Endothelial cell of umbilical vein (primary cell): ENCODE measurements around the gene EPDR1. TPM values are rescaled to one million over a fixed set of nuclear protein-coding genes. Genes with fewer than 3 reads are reported as not detected.

Source experiments
- BruUV-seq: library from RNA; stranded (reverse); fragments of 400-500 nt; replicated peaks from 2 replicates; lab custom pipeline; 2021; lab: Mats Ljungman, UMichigan
- CTCF ChIA-PET: fragments of 300-600, 350-600 bp; sonication (Branson Sonifier 250); formaldehyde crosslinking; loops from one replicate; lab custom pipeline; 2021; ENCODE audit warnings: antibody characterized with exemption, inconsistent platforms; lab: Charles Lee
- POLR2A ChIA-PET: fragments of 300-600, 350-600 bp; sonication (Branson Sonifier 250); formaldehyde crosslinking; loops from one replicate; lab custom pipeline; 2021; ENCODE audit warnings: antibody characterized with exemption, inconsistent platforms; lab: Charles Lee
- DNase-seq: peaks from one replicate; pipeline ENCODE4 v3.0.0-alpha.2; 2011; ENCODE audit warnings: low read depth, low spot score
- FAIRE-seq: peaks from 2 replicates; lab custom pipeline; 2011; peaks lifted over from hg19 to GRCh38; lab: Jason Lieb, UNC
- H2AFZ ChIP-seq: 2 replicates; pipeline ENCODE4 v1.6.0; 2012; ENCODE audit warnings: low read depth, low read length, control low read depth, inconsistent platforms
- H3K27ac ChIP-seq: 2 replicates; pipeline ENCODE4 v1.5.1; 2011; ENCODE audit warnings: low read depth, mild to moderate bottlenecking, control low read depth, low read length, moderate library complexity; ENCODE audit not compliant: insufficient read depth
- H3K27me3 ChIP-seq, 2 experiments: 2 replicates each; pipeline versions ENCODE4 v1.6.0 to v1.6.1; 2011; ENCODE audit warnings: low read length in 2 of 2, mixed read lengths in 1 of 2; ENCODE audit not compliant: control insufficient read depth in 2 of 2, insufficient read depth in 2 of 2
- H3K36me3 ChIP-seq, 2 experiments: 2 replicates in 1 of 2; 3 replicates in 1 of 2; pipeline ENCODE4 v1.5.1; 2011; ENCODE audit warnings: low read length in 2 of 2, mild to moderate bottlenecking in 1 of 2, moderate library complexity in 1 of 2; ENCODE audit not compliant: control insufficient read depth in 2 of 2, insufficient read depth in 2 of 2; ENCODE audit errors: extremely low read depth in 1 of 2
- H3K4me1 ChIP-seq: 3 replicates; pipeline ENCODE4 v1.5.1; 2011; ENCODE audit warnings: mild to moderate bottlenecking, low read length; ENCODE audit not compliant: control insufficient read depth, insufficient read depth; ENCODE audit errors: extremely low read depth
- H3K4me2 ChIP-seq: 2 replicates; pipeline ENCODE4 v1.6.1; 2011; ENCODE audit warnings: low read length, control low read depth, mixed read lengths; ENCODE audit not compliant: insufficient read depth
- H3K4me3 ChIP-seq, 3 experiments: fragments of 200-600 bp in 1 of 3; sonication (generic), shearing (Covaris generic) in 1 of 3; replicated peaks in 1 of 3; 2 replicates each; pipeline ENCODE4 v1.5.1; 2011 to 2016; ENCODE audit warnings: control low read depth in 3 of 3, low read length in 3 of 3, mild to moderate bottlenecking in 2 of 3, inconsistent platforms in 1 of 3, low read depth in 1 of 3, moderate library complexity in 1 of 3; ENCODE audit not compliant: insufficient read depth in 1 of 3
- H3K79me2 ChIP-seq: 2 replicates; pipeline ENCODE4 v1.6.0; 2012; ENCODE audit warnings: low read length, inconsistent platforms; ENCODE audit not compliant: control insufficient read depth, insufficient read depth
- H3K9ac ChIP-seq: replicated peaks from 2 replicates; pipeline ENCODE3; 2011; ENCODE audit warnings: low read length, control low read depth; ENCODE audit not compliant: insufficient read depth; ENCODE audit errors: extremely low read depth
- H3K9me1 ChIP-seq: replicated peaks from 3 replicates; pipeline ENCODE4 v1.6.0; 2011; ENCODE audit warnings: mild to moderate bottlenecking, low read length; ENCODE audit not compliant: control insufficient read depth, insufficient read depth; ENCODE audit errors: extremely low read depth
- H3K9me3 ChIP-seq: replicated peaks from 2 replicates; pipeline ENCODE4 v1.5.1; 2012; ENCODE audit warnings: low read length, inconsistent platforms; ENCODE audit not compliant: control insufficient read depth, insufficient read depth
- H4K20me1 ChIP-seq: replicated peaks from 2 replicates; pipeline ENCODE3; 2011; ENCODE audit warnings: mild to moderate bottlenecking, low read length; ENCODE audit not compliant: control insufficient read depth, insufficient read depth; ENCODE audit errors: extremely low read depth
- FOS ChIP-seq: IDR thresholded peaks from 2 replicates; pipeline ENCODE4 v1.6.1; 2011; ENCODE audit warnings: mild to moderate bottlenecking, low read length, moderate library complexity, borderline replicate concordance; ENCODE audit not compliant: insufficient read depth
- GATA2 ChIP-seq: IDR thresholded peaks from 2 replicates; pipeline ENCODE4 v1.7.0; 2011; ENCODE audit warnings: low read depth, mild to moderate bottlenecking, moderate library complexity, mixed read lengths, low read length; ENCODE audit not compliant: insufficient read length, insufficient read depth
- JUN ChIP-seq: IDR thresholded peaks from 2 replicates; pipeline ENCODE4 v1.6.1; 2011; ENCODE audit warnings: borderline replicate concordance, low read depth; ENCODE audit not compliant: insufficient read length, insufficient read depth
- MAX ChIP-seq: IDR thresholded peaks from 2 replicates; pipeline ENCODE4 v1.6.1; 2011; ENCODE audit not compliant: insufficient read depth, insufficient read length
- POLR2A ChIP-seq: IDR thresholded peaks from 2 replicates; pipeline ENCODE4 v1.6.1; 2012; ENCODE audit warnings: low read depth, mild to moderate bottlenecking, control low read depth, low read length
- POLR2AphosphoS5 ChIP-seq: IDR thresholded peaks from 2 replicates; pipeline ENCODE4 v1.6.1; 2012; ENCODE audit warnings: low read depth, mild to moderate bottlenecking, control low read depth, low read length, moderate library complexity; ENCODE audit not compliant: insufficient read depth
- dilution Hi-C: fragments of 300-500 bp; cut with MboI; formaldehyde crosslinking; loops from one replicate; pipeline ENCODE4 v1.15.0; 2019; ENCODE audit warnings: low sequenced_read_pairs; ENCODE audit not compliant: extremely low pct_ligation_motif_present
- intact Hi-C: fragments of 100-400 bp; cut with micrococcal nuclease; formaldehyde crosslinking; loops from one replicate; pipeline ENCODE4 v1.10.0; 2022
- polyA plus RNA-seq, 4 experiments: library from polyadenylated mRNA; depleted of rRNA in 3 of 4; stranded (reverse) in 3 of 4; unstranded in 1 of 4; fragments of >200 nt; gene quantifications; 2 replicates each; pipeline versions ENCODE4 v1.2.1 to v1.2.3, GENCODE V29; 2011 to 2012; ENCODE audit warnings: missing spikeins in 1 of 4
- total RNA-seq: library from RNA; stranded (reverse); gene quantifications from 2 replicates; pipeline ENCODE4 v1.2.3, GENCODE V29; 2021

Gene EPDR1
- total and polyA plus RNA-seq, 2 donors (not counting 3 experiments of a cell fraction or from before 2014, with no cell fraction given), result 0.40 to 0.66 TPM

- CTCF ChIA-PET, result interaction anchor here (1.0 kb wide), 1 partner anchor 26 kb away, joined by 3 read pairs; no protein-coding TSS in a partner anchor
- DNase-seq (no peak), FAIRE-seq (no peak)
- Histone ChIP-seq H3K4me3 (no peak overlapping the region), H3K27ac (no peak overlapping the region), H3K36me3 (no peaks in the 10 kb centered on the region), H4K20me1 (no peaks in the 10 kb centered on the region), H3K9me1 (no peaks in the 10 kb centered on the region), H3K4me2 (no peak overlapping the region), H3K9me3 (no peaks in the 10 kb centered on the region), H3K27me3 (no peaks in the 10 kb centered on the region), H2AFZ (no peak overlapping the region), H3K4me1 (no peaks in the 10 kb centered on the region), H3K9ac (no peak overlapping the region), H3K79me2 (no peaks in the 10 kb centered on the region)
- POLR2A ChIA-PET, result no interaction called here
- dilution Hi-C loops (no loop called here), intact Hi-C loops (no loop called here)
- BruUV-seq, result no TSS peak
- TF ChIP-seq POLR2AphosphoS5 (no peak), FOS (no peak), MAX (no peak), POLR2A (no peak), JUN (no peak), GATA2 (no peak)
Observed at GRCh38 chr7:37942934-37943610, 22.6 kb downstream of the EPDR1 start.
